ENCODE measurements around the gene VPS72.

DNA sequence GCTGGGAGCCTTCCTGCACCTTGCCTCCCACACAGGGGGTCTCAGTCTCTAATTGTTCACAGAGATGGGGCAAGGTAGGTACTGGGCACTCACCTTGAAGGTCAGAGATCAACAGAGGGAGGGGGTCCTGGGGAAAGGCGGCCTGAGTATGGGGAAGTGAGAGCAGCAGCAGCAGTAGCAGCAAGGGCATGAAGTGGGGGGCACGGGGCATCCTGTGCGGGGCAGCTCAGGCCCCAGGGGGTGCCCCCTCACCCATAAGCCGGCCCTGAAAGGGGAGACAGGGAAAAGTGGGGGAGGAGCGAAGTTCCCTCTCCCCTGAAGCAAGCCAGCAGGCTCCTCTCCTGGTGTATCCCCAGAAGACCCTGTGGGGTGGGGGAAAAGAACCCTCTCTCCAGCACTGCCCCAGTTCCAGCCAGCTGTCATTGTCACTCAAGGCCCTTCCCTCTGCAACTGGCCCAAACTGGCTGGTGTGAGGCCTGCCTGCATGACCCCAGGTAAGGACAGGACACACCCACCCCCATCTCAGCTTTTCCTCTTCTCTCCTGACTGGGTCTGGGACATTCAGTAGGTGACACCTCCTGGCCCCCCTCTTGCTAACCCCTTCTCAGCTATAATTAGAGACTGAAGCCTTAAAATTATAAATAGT, 47.5 kb downstream of the VPS72 start:
- TF ChIP-seq, protein P1, sequence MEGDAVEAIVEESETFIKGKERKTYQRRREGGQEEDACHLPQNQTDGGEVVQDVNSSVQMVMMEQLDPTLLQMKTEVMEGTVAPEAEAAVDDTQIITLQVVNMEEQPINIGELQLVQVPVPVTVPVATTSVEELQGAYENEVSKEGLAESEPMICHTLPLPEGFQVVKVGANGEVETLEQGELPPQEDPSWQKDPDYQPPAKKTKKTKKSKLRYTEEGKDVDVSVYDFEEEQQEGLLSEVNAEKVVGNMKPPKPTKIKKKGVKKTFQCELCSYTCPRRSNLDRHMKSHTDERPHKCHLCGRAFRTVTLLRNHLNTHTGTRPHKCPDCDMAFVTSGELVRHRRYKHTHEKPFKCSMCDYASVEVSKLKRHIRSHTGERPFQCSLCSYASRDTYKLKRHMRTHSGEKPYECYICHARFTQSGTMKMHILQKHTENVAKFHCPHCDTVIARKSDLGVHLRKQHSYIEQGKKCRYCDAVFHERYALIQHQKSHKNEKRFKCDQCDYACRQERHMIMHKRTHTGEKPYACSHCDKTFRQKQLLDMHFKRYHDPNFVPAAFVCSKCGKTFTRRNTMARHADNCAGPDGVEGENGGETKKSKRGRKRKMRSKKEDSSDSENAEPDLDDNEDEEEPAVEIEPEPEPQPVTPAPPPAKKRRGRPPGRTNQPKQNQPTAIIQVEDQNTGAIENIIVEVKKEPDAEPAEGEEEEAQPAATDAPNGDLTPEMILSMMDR (IDR thresholded peaks at IDR 0.05), result no peak
- TF ChIP-seq POLR2A (IDR thresholded peaks at IDR 0.05) (no peak), POLR2AphosphoS5 (IDR thresholded peaks at IDR 0.05) (no peak)

Measured in upper lobe of left lung (tissue), 4 donors.